ENCODE results near the gene MAGI2. TPM values are rescaled to one million over a fixed set of nuclear protein-coding genes. Genes with fewer than 3 reads are reported as not detected.
"Not testable (repeated sequence)": the region's sequence is repeated elsewhere in the genome, so short reads cannot be mapped to it uniquely, and the experiment has no call there.

The MAGI2 gene
- total RNA-seq, 4 donors from 2014 or later, result 0.23 to 5.5 (median 0.45) TPM

GRCh38 chr7:78002715-78003114 lies 1450.8 kb downstream of the MAGI2 start:
- Histone ChIP-seq H3K4me1 (no peaks in the 10 kb centered on the region), H3K4me3 (no peak overlapping the region), H3K36me3 (no peaks in the 10 kb centered on the region), H3K9me3 (no peaks in the 10 kb centered on the region), H3K27me3 (no peaks in the 10 kb centered on the region), H3K27ac (no peak overlapping the region)
- 84 to 85% methylated on average over 4 of the region's 4 CpGs for WGBS, 2 donors
- TF ChIP-seq POLR2A (IDR thresholded peaks at IDR 0.05) (no peak), CTCF (IDR thresholded peaks at IDR 0.05) (no peak)
- intact Hi-C loops (cut with DNase I), result no loop called here
- DNase-seq, result no peak

DNA sequence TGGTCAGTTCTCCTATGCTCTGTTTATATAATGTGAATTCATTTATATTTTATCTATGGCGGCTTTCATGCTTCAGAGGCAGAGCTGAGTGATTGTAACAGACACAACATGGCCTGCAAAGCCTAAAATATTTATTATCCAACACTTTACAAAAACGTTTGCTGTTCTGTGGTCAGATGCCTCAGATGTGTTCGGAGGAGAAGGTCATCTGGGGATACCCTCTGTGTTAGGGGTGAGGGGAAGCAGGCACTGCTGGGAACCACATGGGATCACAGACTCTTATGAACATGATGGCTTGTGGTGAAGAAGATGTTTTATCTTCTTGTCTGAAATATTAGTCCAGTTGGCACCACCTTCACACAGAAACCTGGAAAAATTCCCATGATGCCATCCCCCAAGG lies 1451.4 kb downstream of the MAGI2 start:
- no peaks in the 10 kb centered on the region for H3K27me3 ChIP-seq
- no peak for TF ChIP-seq POLR2A (IDR thresholded peaks at IDR 0.05)
- no peak for TF ChIP-seq CTCF (IDR thresholded peaks at IDR 0.05)
- intact Hi-C loops (cut with DNase I), result no loop called here
- 58 to 74% methylated on average over 3 of the region's 3 CpGs for WGBS, 2 donors
- no peak overlapping the region for H3K27ac ChIP-seq
- H3K9me3 ChIP-seq, result no peaks in the 10 kb centered on the region
- no peaks in the 10 kb centered on the region for H3K4me1 ChIP-seq
- no peak for DNase-seq
- no peaks in the 10 kb centered on the region for H3K36me3 ChIP-seq
- H3K4me3 ChIP-seq, result no peak overlapping the region

DNA sequence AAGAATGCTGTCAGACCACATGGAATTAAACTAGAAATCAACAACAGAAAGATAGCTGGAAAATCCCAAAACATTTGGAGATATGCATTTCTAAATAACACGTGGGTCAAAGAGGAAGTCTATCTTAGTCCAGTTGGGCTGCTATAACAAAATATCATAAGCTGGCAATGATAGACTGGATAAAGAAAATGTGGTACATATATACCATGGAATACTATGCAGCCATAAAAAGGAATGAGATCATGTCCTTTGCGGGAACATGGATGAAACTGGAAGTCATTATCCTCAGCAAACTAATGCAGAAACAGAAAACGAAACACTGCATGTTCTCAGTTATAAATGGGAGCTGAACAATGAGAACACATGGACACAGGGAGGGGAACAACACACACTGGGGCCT lies 1454.3 kb downstream of the MAGI2 start:
- H3K4me1 ChIP-seq; H3K4me3 ChIP-seq; DNase-seq; H3K36me3 ChIP-seq; H3K27ac ChIP-seq; intact Hi-C loops (cut with DNase I); H3K9me3 ChIP-seq; H3K27me3 ChIP-seq: not testable (repeated sequence)
- WGBS, 2 donors, result 64 to 69% methylated on average over 3 of the region's 3 CpGs

- H3K9me3 ChIP-seq, result no peaks in the 10 kb centered on the region
- WGBS, 2 donors, result 69 to 71% methylated on average over 6 of the region's 6 CpGs
- peaks cover 0 to 21% (median under 1%) of the 10 kb centered on the region in 3 donors for H3K4me1 ChIP-seq
- H3K27me3 ChIP-seq, result no peaks in the 10 kb centered on the region
- H3K27ac ChIP-seq, result no peak overlapping the region
- intact Hi-C loops (cut with DNase I), result no loop called here
- no peaks in the 10 kb centered on the region for H3K36me3 ChIP-seq
- TF ChIP-seq CTCF (IDR thresholded peaks at IDR 0.05) (no peak), POLR2A (IDR thresholded peaks at IDR 0.05) (no peak)
- no peak for DNase-seq
- no peak overlapping the region for H3K4me3 ChIP-seq
These were observed 1457.8 kb downstream of the MAGI2 start for GRCh38 chr7:77995717-77996116.

DNA sequence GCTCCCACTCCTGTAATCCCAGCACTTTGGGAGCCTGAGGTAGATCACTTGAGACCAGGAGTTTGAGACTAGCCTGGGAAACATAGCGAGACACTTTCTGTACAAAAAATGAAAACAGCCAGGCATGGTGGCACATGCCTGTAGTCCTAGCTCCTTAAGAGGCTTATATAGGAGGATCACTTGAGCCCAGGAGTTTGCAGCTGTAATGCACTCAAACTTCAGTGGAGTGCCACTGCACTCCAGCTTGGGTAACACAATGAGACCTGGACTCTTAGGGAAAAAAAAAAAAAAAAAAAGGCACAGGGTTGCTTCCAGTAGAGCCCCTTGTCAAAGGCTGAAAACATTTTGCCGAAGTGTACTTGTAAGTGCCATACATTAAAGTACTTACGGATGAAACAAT lies 1459.6 kb downstream of the MAGI2 start:
- no peak for DNase-seq
- intact Hi-C loops (cut with DNase I), result no loop called here
- Histone ChIP-seq H3K36me3 (no peaks in the 10 kb centered on the region), H3K27ac (no peak overlapping the region), H3K4me3 (no peak overlapping the region), H3K4me1 (peaks cover 0 to 32% (median 5%) of the 10 kb centered on the region in 3 donors), H3K9me3 (no peaks in the 10 kb centered on the region), H3K27me3 (no peaks in the 10 kb centered on the region)
- 83 to 94% methylated on average over 3 of the region's 3 CpGs for WGBS, 2 donors
- TF ChIP-seq CTCF (IDR thresholded peaks at IDR 0.05) (no peak), POLR2A (IDR thresholded peaks at IDR 0.05) (no peak)

GRCh38 chr7:77991656-77992055 lies 1461.8 kb downstream of the MAGI2 start:
- DNase-seq, result no peak
- TF ChIP-seq CTCF (IDR thresholded peaks at IDR 0.05), result no peak
- TF ChIP-seq POLR2A (IDR thresholded peaks at IDR 0.05), result no peak
- Histone ChIP-seq H3K9me3 (no peaks in the 10 kb centered on the region), H3K36me3 (no peaks in the 10 kb centered on the region), H3K4me3 (peak overlapping the region in 1 of 4 donors; percentile 23), H3K27me3 (no peaks in the 10 kb centered on the region), H3K4me1 (peaks cover 0 to 32% (median 5%) of the 10 kb centered on the region in 3 donors), H3K27ac (peak overlapping the region in 2 of 4 donors; percentile 44 to 68)
- 68 to 77% methylated on average over 4 of the region's 4 CpGs for WGBS, 2 donors
- intact Hi-C loops (cut with DNase I), result no loop called here

All from esophagus squamous epithelium (tissue), 5 donors.